ENCODE measurements around the gene SLC41A1. TPM values are rescaled to one million over a fixed set of nuclear protein-coding genes. Genes with fewer than 3 reads are reported as not detected.
A peak's percentile ranks its signal among the peaks of the same experiment; 100 is the strongest.

Gene SLC41A1
- total and polyA plus RNA-seq, 2 experiments from 2014 or later = 15.3 to 16.8 TPM

GRCh38 chr1:205810448-205811157 lies 2.4 kb downstream of the SLC41A1 start:
- Histone ChIP-seq H3K9me2 (replicated peaks; ENCODE audit: insufficient read depth) (no peaks in the 10 kb centered on the region), H3K27me3 (no peaks in the 10 kb centered on the region), H3K9me3 (ENCODE audit: low read depth) (no peaks in the 10 kb centered on the region), H3K4me3 (no peak overlapping the region), H4K20me1 (ENCODE audit: insufficient read depth, poor library complexity, severe bottlenecking) (no peaks in the 10 kb centered on the region), H3K79me2 (peaks cover 58% of the 10 kb centered on the region), H3K4me2 (peak overlapping the region; percentile 91), H3K4me1 (ENCODE audit: insufficient read depth) (peaks cover 14% of the 10 kb centered on the region), H3K36me3 (replicated peaks; ENCODE audit: insufficient read depth, low read depth) (no peaks in the 10 kb centered on the region), H2AFZ (no peak overlapping the region), H3K27ac (no peak overlapping the region)
- WGBS (ENCODE audit: low lambda C conversion rate, missing lambda C conversion rate) = 85% methylated on average over 12 of the region's 12 CpGs
- no peak for TF ChIP-seq EZH2phosphoT487 (IDR thresholded peaks at IDR 0.05; ENCODE audit: low read depth, severe bottlenecking, unreplicated experiment)
- TF ChIP-seq CTCF (IDR thresholded peaks at IDR 0.05; ENCODE audit: poor library complexity) = peak; percentile 22
- no peak for TF ChIP-seq EZH2 (IDR thresholded peaks at IDR 0.05; ENCODE audit: borderline replicate concordance)
- peak; percentile 35 for DNase-seq (ENCODE audit: low spot score)

- 96% methylated on average over 14 of the region's 14 CpGs for WGBS (ENCODE audit: low lambda C conversion rate, missing lambda C conversion rate)
- Histone ChIP-seq H3K79me2 (peaks cover 56% of the 10 kb centered on the region), H3K27me3 (no peaks in the 10 kb centered on the region), H4K20me1 (ENCODE audit: insufficient read depth, poor library complexity, severe bottlenecking) (no peaks in the 10 kb centered on the region), H3K36me3 (replicated peaks; ENCODE audit: insufficient read depth, low read depth) (no peaks in the 10 kb centered on the region), H3K4me1 (ENCODE audit: insufficient read depth) (peaks cover 14% of the 10 kb centered on the region), H3K4me2 (peak overlapping the region; percentile 25), H3K9me3 (ENCODE audit: low read depth) (no peaks in the 10 kb centered on the region), H3K27ac (no peak overlapping the region), H3K9me2 (replicated peaks; ENCODE audit: insufficient read depth) (no peaks in the 10 kb centered on the region), H3K4me3 (no peak overlapping the region), H2AFZ (no peak overlapping the region)
- TF ChIP-seq CTCF (IDR thresholded peaks at IDR 0.05; ENCODE audit: poor library complexity) = no peak
- no peak for TF ChIP-seq EZH2phosphoT487 (IDR thresholded peaks at IDR 0.05; ENCODE audit: low read depth, severe bottlenecking, unreplicated experiment)
- TF ChIP-seq EZH2 (IDR thresholded peaks at IDR 0.05; ENCODE audit: borderline replicate concordance) = no peak
- no peak for DNase-seq (ENCODE audit: low spot score)
Observed at GRCh38 chr1:205809942-205810345, 3.1 kb downstream of the SLC41A1 start.

GRCh38 chr1:205809469-205809868 lies 3.5 kb downstream of the SLC41A1 start:
- Histone ChIP-seq H4K20me1 (ENCODE audit: insufficient read depth, poor library complexity, severe bottlenecking) (no peaks in the 10 kb centered on the region), H3K9me3 (ENCODE audit: low read depth) (no peaks in the 10 kb centered on the region), H3K4me1 (ENCODE audit: insufficient read depth) (peaks cover 14% of the 10 kb centered on the region), H3K27me3 (no peaks in the 10 kb centered on the region), H3K4me2 (peak overlapping the region; percentile 25), H3K4me3 (no peak overlapping the region), H3K79me2 (peaks cover 51% of the 10 kb centered on the region), H2AFZ (no peak overlapping the region), H3K27ac (no peak overlapping the region), H3K36me3 (replicated peaks; ENCODE audit: insufficient read depth, low read depth) (no peaks in the 10 kb centered on the region), H3K9me2 (replicated peaks; ENCODE audit: insufficient read depth) (no peaks in the 10 kb centered on the region)
- DNase-seq (ENCODE audit: low spot score) = no peak
- TF ChIP-seq EZH2 (IDR thresholded peaks at IDR 0.05; ENCODE audit: borderline replicate concordance) (no peak), EZH2phosphoT487 (IDR thresholded peaks at IDR 0.05; ENCODE audit: low read depth, severe bottlenecking, unreplicated experiment) (no peak), CTCF (IDR thresholded peaks at IDR 0.05; ENCODE audit: poor library complexity) (no peak)
- 79% methylated on average over 3 of the region's 3 CpGs for whole genome bisulfite sequencing (ENCODE audit: low lambda C conversion rate, missing lambda C conversion rate)
